Measurements from ENCODE around the gene IGFBP2.

DNA sequence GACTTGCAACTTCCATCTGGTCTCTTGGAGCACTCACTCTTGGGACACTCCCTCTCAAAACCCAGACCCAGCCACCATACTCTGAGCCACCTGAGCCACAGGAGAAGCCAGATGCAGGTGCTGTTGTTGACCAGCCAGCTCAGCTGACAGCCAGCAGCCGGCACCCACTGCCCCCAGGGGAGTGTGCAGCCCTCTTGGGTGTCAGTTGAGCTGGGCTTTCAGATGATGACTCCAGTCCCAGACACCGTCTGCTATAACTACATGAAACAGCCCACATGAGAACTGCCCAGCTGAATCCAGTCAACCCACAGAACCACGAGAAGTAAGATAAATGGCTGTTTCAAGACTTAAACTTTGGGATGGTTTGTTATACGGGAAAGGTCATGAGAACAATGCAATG lies 10.7 kb upstream of the IGFBP2 start:
- TF ChIP-seq, protein P1, sequence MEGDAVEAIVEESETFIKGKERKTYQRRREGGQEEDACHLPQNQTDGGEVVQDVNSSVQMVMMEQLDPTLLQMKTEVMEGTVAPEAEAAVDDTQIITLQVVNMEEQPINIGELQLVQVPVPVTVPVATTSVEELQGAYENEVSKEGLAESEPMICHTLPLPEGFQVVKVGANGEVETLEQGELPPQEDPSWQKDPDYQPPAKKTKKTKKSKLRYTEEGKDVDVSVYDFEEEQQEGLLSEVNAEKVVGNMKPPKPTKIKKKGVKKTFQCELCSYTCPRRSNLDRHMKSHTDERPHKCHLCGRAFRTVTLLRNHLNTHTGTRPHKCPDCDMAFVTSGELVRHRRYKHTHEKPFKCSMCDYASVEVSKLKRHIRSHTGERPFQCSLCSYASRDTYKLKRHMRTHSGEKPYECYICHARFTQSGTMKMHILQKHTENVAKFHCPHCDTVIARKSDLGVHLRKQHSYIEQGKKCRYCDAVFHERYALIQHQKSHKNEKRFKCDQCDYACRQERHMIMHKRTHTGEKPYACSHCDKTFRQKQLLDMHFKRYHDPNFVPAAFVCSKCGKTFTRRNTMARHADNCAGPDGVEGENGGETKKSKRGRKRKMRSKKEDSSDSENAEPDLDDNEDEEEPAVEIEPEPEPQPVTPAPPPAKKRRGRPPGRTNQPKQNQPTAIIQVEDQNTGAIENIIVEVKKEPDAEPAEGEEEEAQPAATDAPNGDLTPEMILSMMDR (IDR thresholded peaks at IDR 0.05; ENCODE audit: insufficient read depth, low read length, poor library complexity, severe bottlenecking) = no peak
- no peak for TF ChIP-seq EZH2phosphoT487 (conservative IDR thresholded peaks at IDR 0.05; ENCODE audit: low read length)
